SK-N-SH (cell line): ENCODE measurements around the gene CRISPLD2.

Source experiments
- CTCF ChIP-seq: fragments of 200-600 bp; sonication (generic); IDR thresholded peaks from 2 replicates; pipeline ENCODE4 v1.6.1; 2017; ENCODE audit warnings: antibody characterized with exemption, mild to moderate bottlenecking, moderate library complexity
- EP300 ChIP-seq, 2 experiments: IDR thresholded peaks; 2 replicates each; pipeline versions ENCODE4 v1.4.0 to v1.6.1; 2012; ENCODE audit warnings: borderline replicate concordance in 1 of 2, low read depth in 1 of 2, low read length in 1 of 2
- FOXM1 ChIP-seq: IDR thresholded peaks from 2 replicates; pipeline ENCODE4 v1.4.0; 2012; ENCODE audit warnings: low read depth, mild to moderate bottlenecking
- JUND ChIP-seq: IDR thresholded peaks from 2 replicates; pipeline ENCODE4 v1.4.0; 2012
- MXI1 ChIP-seq: IDR thresholded peaks from 2 replicates; pipeline ENCODE4 v1.6.1; 2012; ENCODE audit warnings: mild to moderate bottlenecking, low read depth, low read length, improper control_type of control experiment

- TF ChIP-seq CTCF, result no peak
- TF ChIP-seq JUND, result no peak
- no peak for TF ChIP-seq MXI1
- TF ChIP-seq FOXM1, result no peak
- TF ChIP-seq EP300 (IDR thresholded peaks at IDR 0.05; ENCODE audit: borderline replicate concordance in 1 of 2, low read depth in 1 of 2, low read length in 1 of 2), result no peak
These were observed 22.1 kb downstream of the CRISPLD2 start for GRCh38 chr16:84841787-84842300.
